Stimulated activated naive B cell treated with anti-CD40 and anti-IgM and Interleukin-4, amounts not matched to agents 10 μg/mL and 1 μg/mL and 100 μg/mL, for 72 hours (primary cell): Measurements from ENCODE around the gene FADS6.

ENCODE experiments used
- ATAC-seq, 2 donors: fragments of 150-1000 bp; cut with Tn5 transposase; replicated peaks; 2 replicates each; pipeline ENCODE4 v1.10.0; 2021; ENCODE audit warnings: moderate library complexity in 1 of 2
- DNase-seq: peaks from one replicate; pipeline ENCODE4 v3.0.0; 2021
- H3K27ac Mint-ChIP-seq: one replicate; pipeline ENCODE4 v1.8.0; 2022; ENCODE audit warnings: mild to moderate bottlenecking, mixed read lengths
- H3K27me3 Mint-ChIP-seq, 2 donors: one replicate each; pipeline ENCODE4 v1.8.0; 2022; ENCODE audit warnings: mixed read lengths in 2 of 2
- H3K36me3 Mint-ChIP-seq, 2 donors: one replicate each; pipeline ENCODE4 v1.8.0; 2022; ENCODE audit warnings: mixed read lengths in 2 of 2, mild to moderate bottlenecking in 1 of 2
- H3K4me1 Mint-ChIP-seq, 2 donors: one replicate each; pipeline ENCODE4 v1.8.0; 2022; ENCODE audit warnings: mixed read lengths in 2 of 2, mild to moderate bottlenecking in 1 of 2
- H3K4me3 Mint-ChIP-seq, 2 donors: one replicate each; pipeline ENCODE4 v1.8.0; 2022; ENCODE audit warnings: mild to moderate bottlenecking in 2 of 2, mixed read lengths in 2 of 2, moderate library complexity in 1 of 2
- H3K9me3 Mint-ChIP-seq, 2 donors: one replicate each; pipeline ENCODE4 v1.8.0; 2022; ENCODE audit warnings: mixed read lengths in 2 of 2, mild to moderate bottlenecking in 1 of 2

Gene FADS6

GRCh38 chr17:74836691-74837467 is 56.6 kb downstream of the FADS6 start:
- H3K27me3 Mint-ChIP-seq: peaks cover 0 to 15% of the 10 kb centered on the region in 2 donors
- peaks cover 50 to 52% of the 10 kb centered on the region in 2 donors for H3K4me1 Mint-ChIP-seq
- no peak overlapping the region for H3K4me3 Mint-ChIP-seq
- peaks cover 39 to 53% of the 10 kb centered on the region in 2 donors for H3K36me3 Mint-ChIP-seq
- no peak for ATAC-seq
- DNase-seq: no peak
- no peaks in the 10 kb centered on the region for H3K9me3 Mint-ChIP-seq
- H3K27ac Mint-ChIP-seq: peak overlapping the region; percentile 37

GRCh38 chr17:74836191-74836590 is 57.2 kb downstream of the FADS6 start:
- Mint-ChIP-seq H3K4me1 (peaks cover 43 to 48% of the 10 kb centered on the region in 2 donors), H3K4me3 (no peak overlapping the region), H3K9me3 (no peaks in the 10 kb centered on the region), H3K27ac (no peak overlapping the region), H3K27me3 (peaks cover 0 to 10% of the 10 kb centered on the region in 2 donors), H3K36me3 (peaks cover 41 to 54% of the 10 kb centered on the region in 2 donors)
- ATAC-seq (no peak), DNase-seq (no peak)

- H3K4me3 Mint-ChIP-seq: no peak overlapping the region
- ATAC-seq: peak; percentile 93 to 96
- no peaks in the 10 kb centered on the region for H3K27me3 Mint-ChIP-seq
- peaks cover 48 to 64% of the 10 kb centered on the region in 2 donors for H3K36me3 Mint-ChIP-seq
- no peaks in the 10 kb centered on the region for H3K9me3 Mint-ChIP-seq
- peak; percentile 63 for DNase-seq
- H3K27ac Mint-ChIP-seq: peak overlapping the region; percentile 74
- peaks cover 25 to 35% of the 10 kb centered on the region in 2 donors for H3K4me1 Mint-ChIP-seq
These were observed 59.7 kb downstream of the FADS6 start for GRCh38 chr17:74833501-74834377.

- Mint-ChIP-seq H3K4me1 (peaks cover 25 to 35% of the 10 kb centered on the region in 2 donors), H3K27me3 (no peaks in the 10 kb centered on the region), H3K4me3 (no peak overlapping the region), H3K27ac (peak overlapping the region; percentile 70), H3K36me3 (peaks cover 36 to 51% of the 10 kb centered on the region in 2 donors), H3K9me3 (no peaks in the 10 kb centered on the region)
- DNase-seq: no peak
- ATAC-seq: peak in 1 of 2 donors; percentile 42
These were observed 61.0 kb downstream of the FADS6 start for GRCh38 chr17:74832421-74832820.

GRCh38 chr17:74831444-74832146 is 61.8 kb downstream of the FADS6 start:
- no peak overlapping the region for H3K4me3 Mint-ChIP-seq
- H3K4me1 Mint-ChIP-seq: peaks cover 25 to 31% of the 10 kb centered on the region in 2 donors
- H3K27ac Mint-ChIP-seq: no peak overlapping the region
- peaks cover 32 to 49% of the 10 kb centered on the region in 2 donors for H3K36me3 Mint-ChIP-seq
- no peaks in the 10 kb centered on the region for H3K27me3 Mint-ChIP-seq
- no peaks in the 10 kb centered on the region for H3K9me3 Mint-ChIP-seq
- DNase-seq (no peak), ATAC-seq (no peak)

GRCh38 chr17:74830861-74831260 is 62.6 kb downstream of the FADS6 start:
- no peaks in the 10 kb centered on the region for H3K27me3 Mint-ChIP-seq

GRCh38 chr17:74827800-74828199 is 65.6 kb downstream of the FADS6 start:
- Mint-ChIP-seq H3K36me3 (peaks cover 28 to 35% of the 10 kb centered on the region in 2 donors), H3K4me1 (peaks cover 6 to 11% of the 10 kb centered on the region in 2 donors), H3K9me3 (no peaks in the 10 kb centered on the region), H3K4me3 (no peak overlapping the region), H3K27ac (no peak overlapping the region), H3K27me3 (no peaks in the 10 kb centered on the region)
- ATAC-seq (no peak), DNase-seq (no peak)

More at GRCh38 chr17:74830861-74831260, 62.6 kb downstream of the FADS6 start:
- ATAC-seq (no peak), DNase-seq (no peak)
- no peaks in the 10 kb centered on the region for H3K9me3 Mint-ChIP-seq
- peaks cover 25 to 26% of the 10 kb centered on the region in 2 donors for H3K4me1 Mint-ChIP-seq
- peak overlapping the region; percentile 39 for H3K27ac Mint-ChIP-seq
- H3K4me3 Mint-ChIP-seq: no peak overlapping the region
- H3K36me3 Mint-ChIP-seq: peaks cover 25 to 41% of the 10 kb centered on the region in 2 donors
